GM12878 (cell line): ENCODE measurements around the gene DUS2. TPM values are rescaled to one million over a fixed set of nuclear protein-coding genes. Genes with fewer than 3 reads are reported as not detected.

ENCODE experiments used
- CHD4 ChIP-seq: fragments of 200-600 bp; sonication (generic); IDR thresholded peaks from 2 replicates; pipeline ENCODE4 v1.6.1; 2016; ENCODE audit warnings: mild to moderate bottlenecking
- CTCF ChIP-seq, 3 experiments: IDR thresholded peaks in 2 of 3; conservative IDR thresholded peaks in 1 of 3; 2 replicates each; pipeline ENCODE4 v1.5.1; 2011; ENCODE audit warnings: low read depth in 3 of 3, low read length in 3 of 3, mild to moderate bottlenecking in 3 of 3, control low read depth in 2 of 3, moderate library complexity in 2 of 3, inconsistent platforms in 1 of 3, mixed read lengths in 1 of 3; ENCODE audit not compliant: control insufficient read depth in 2 of 3, insufficient read depth in 1 of 3; ENCODE audit errors: extremely low read depth in 1 of 3
- MXI1 ChIP-seq: fragments of 150-350 bp; IDR thresholded peaks from 2 replicates; pipeline ENCODE4 v1.6.1; 2011; ENCODE audit warnings: low read depth, mild to moderate bottlenecking, inconsistent platforms, low read length, improper control_type of control experiment
- PKNOX1 ChIP-seq: fragments of 450-650 bp; IDR thresholded peaks from 2 replicates; pipeline ENCODE4 v1.6.1; 2016; ENCODE audit warnings: mild to moderate bottlenecking
- PML ChIP-seq: IDR thresholded peaks from 2 replicates; pipeline ENCODE4 v1.6.1; 2012; ENCODE audit warnings: low read length, inconsistent platforms
- RAD21 ChIP-seq: IDR thresholded peaks from 2 replicates; pipeline ENCODE4 v1.6.1; 2011; ENCODE audit warnings: mild to moderate bottlenecking, low read depth, low read length, moderate library complexity; ENCODE audit not compliant: insufficient read depth
- SIX5 ChIP-seq: IDR thresholded peaks from 2 replicates; pipeline ENCODE4 v1.6.1; 2011; ENCODE audit warnings: mild to moderate bottlenecking, low read depth, low read length, moderate library complexity; ENCODE audit not compliant: severe bottlenecking
- TAF1 ChIP-seq: IDR thresholded peaks from 2 replicates; pipeline ENCODE4 v1.6.1; 2011; ENCODE audit warnings: mild to moderate bottlenecking, low read depth, low read length, borderline replicate concordance
- TARDBP ChIP-seq: IDR thresholded peaks from 2 replicates; pipeline ENCODE4 v1.6.1; 2016; ENCODE audit warnings: borderline replicate concordance
- WRNIP1 ChIP-seq: IDR thresholded peaks from 2 replicates; pipeline ENCODE4 v1.6.1; 2011; ENCODE audit warnings: low read depth, low read length, improper control_type of control experiment, borderline replicate concordance
- ZBTB11 ChIP-seq: fragments of 450-650 bp; formaldehyde crosslinking; IDR thresholded peaks from 2 replicates; pipeline ENCODE4 v1.5.0; 2022; ENCODE audit warnings: mild to moderate bottlenecking, missing genetic modification characterization
- ZBTB40 ChIP-seq: fragments of 450-650 bp; IDR thresholded peaks from 2 replicates; pipeline ENCODE4 v1.6.1; 2016; ENCODE audit warnings: mild to moderate bottlenecking, moderate library complexity, borderline replicate concordance
- ZNF592 ChIP-seq: fragments of 450-650 bp; IDR thresholded peaks from 2 replicates; pipeline ENCODE4 v1.6.1; 2017; ENCODE audit warnings: mild to moderate bottlenecking, moderate library complexity
- polyA plus RNA-seq, 11 experiments: library from polyadenylated mRNA; depleted of rRNA in 4 of 11; unstranded in 6 of 11; stranded (reverse) in 5 of 11; fragments of >200 nt; fragmentation: Nextera tagmentation in 4 of 11; fragmentation: Illumina TruSeq in 1 of 11; extraction: Ambion mirVana in 4 of 11; extraction: Trizol in 1 of 11; gene quantifications; 1 replicate in 1 of 11; 2 replicates in 10 of 11; pipeline versions ENCODE4 v1.2.1 to v1.2.3, GENCODE V29; 2011 to 2016; ENCODE audit warnings: inconsistent platforms in 2 of 11, missing spikeins in 2 of 11, low read depth in 1 of 11
- total RNA-seq, 4 experiments: library from RNA; depleted of rRNA in 3 of 4; stranded (reverse); fragments of >200 nt in 3 of 4; fragmentation: Illumina TruSeq in 1 of 4; extraction: Trizol in 1 of 4; gene quantifications; 2 replicates each; pipeline versions ENCODE4 v1.2.1 to v1.2.3, GENCODE V29; 2013 to 2021

DUS2 gene
- total and polyA plus RNA-seq, 10 of the 15 experiments (the other 5 are each of a cell fraction or from before 2014, with no cell fraction given), result 4.8 to 32.3 (median 25.5) TPM

- no peak; the same call in 1 of the 2 replicates for TF ChIP-seq ZBTB40
- no peak for TF ChIP-seq PKNOX1
- TF ChIP-seq RAD21, result no peak
- TF ChIP-seq SIX5, result peak; percentile 73
- peak; percentile 76; the same call in 1 of the 2 replicates for TF ChIP-seq TARDBP
- TF ChIP-seq ZBTB11, result peak; percentile 59
- no peak for TF ChIP-seq WRNIP1
- no peak for TF ChIP-seq CHD4
- TF ChIP-seq PML, result no peak
- no peak for TF ChIP-seq ZNF592
- peak; percentile 96 for TF ChIP-seq MXI1
- peak; percentile 82 for TF ChIP-seq TAF1
- TF ChIP-seq CTCF (IDR thresholded peaks at IDR 0.05 in 2 of 3, conservative IDR thresholded peaks at IDR 0.05 in 1 of 3; ENCODE audit: control insufficient read depth in 2 of 3, extremely low read depth in 1 of 3, insufficient read depth in 1 of 3, low read depth in 3 of 3, low read length in 3 of 3), result peak in 1 of 3 experiments; percentile 16; a peak in 1 of 6 replicates
Observed at GRCh38 chr16:68022728-68023537, at the start of gene DUS2, which contains the start of gene DDX28 (continued).
